ENCODE results near the gene TMBIM1. TPM values are rescaled to one million over a fixed set of nuclear protein-coding genes. Genes with fewer than 3 reads are reported as not detected.

Gene TMBIM1
- total and polyA plus RNA-seq, 2 experiments from 2014 or later: 18.8 to 25.9 TPM

- Histone ChIP-seq H3K4me3 (no peak overlapping the region), H3K9me3 (ENCODE audit: low read depth) (no peaks in the 10 kb centered on the region), H3K27ac (peak overlapping the region; percentile 74), H3K27me3 (no peaks in the 10 kb centered on the region), H3K4me1 (ENCODE audit: low read depth) (peaks cover 38% of the 10 kb centered on the region), H3K36me3 (no peaks in the 10 kb centered on the region)
- DNase-seq (ENCODE audit: low read depth in 1 of 2, low spot score in 1 of 2): peak in 1 of 2 donors; percentile 24
- TF ChIP-seq, protein P1, sequence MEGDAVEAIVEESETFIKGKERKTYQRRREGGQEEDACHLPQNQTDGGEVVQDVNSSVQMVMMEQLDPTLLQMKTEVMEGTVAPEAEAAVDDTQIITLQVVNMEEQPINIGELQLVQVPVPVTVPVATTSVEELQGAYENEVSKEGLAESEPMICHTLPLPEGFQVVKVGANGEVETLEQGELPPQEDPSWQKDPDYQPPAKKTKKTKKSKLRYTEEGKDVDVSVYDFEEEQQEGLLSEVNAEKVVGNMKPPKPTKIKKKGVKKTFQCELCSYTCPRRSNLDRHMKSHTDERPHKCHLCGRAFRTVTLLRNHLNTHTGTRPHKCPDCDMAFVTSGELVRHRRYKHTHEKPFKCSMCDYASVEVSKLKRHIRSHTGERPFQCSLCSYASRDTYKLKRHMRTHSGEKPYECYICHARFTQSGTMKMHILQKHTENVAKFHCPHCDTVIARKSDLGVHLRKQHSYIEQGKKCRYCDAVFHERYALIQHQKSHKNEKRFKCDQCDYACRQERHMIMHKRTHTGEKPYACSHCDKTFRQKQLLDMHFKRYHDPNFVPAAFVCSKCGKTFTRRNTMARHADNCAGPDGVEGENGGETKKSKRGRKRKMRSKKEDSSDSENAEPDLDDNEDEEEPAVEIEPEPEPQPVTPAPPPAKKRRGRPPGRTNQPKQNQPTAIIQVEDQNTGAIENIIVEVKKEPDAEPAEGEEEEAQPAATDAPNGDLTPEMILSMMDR (IDR thresholded peaks at IDR 0.05; ENCODE audit: low read depth, low read length): no peak
Measured at GRCh38 chr2:218332288-218332687, 40.0 kb upstream of the TMBIM1 start.

GRCh38 chr2:218331745-218332144 lies 39.4 kb upstream of the TMBIM1 start:
- H3K4me1 ChIP-seq (ENCODE audit: low read depth): peaks cover 44% of the 10 kb centered on the region
- H3K36me3 ChIP-seq: no peaks in the 10 kb centered on the region
- peak overlapping the region; percentile 62 for H3K27ac ChIP-seq
- DNase-seq (ENCODE audit: low read depth in 1 of 2, low spot score in 1 of 2): no peak
- no peaks in the 10 kb centered on the region for H3K9me3 ChIP-seq (ENCODE audit: low read depth)
- H3K4me3 ChIP-seq: no peak overlapping the region
- TF ChIP-seq, protein P1 (IDR thresholded peaks at IDR 0.05; ENCODE audit: low read depth, low read length): no peak
- no peaks in the 10 kb centered on the region for H3K27me3 ChIP-seq

GRCh38 chr2:218329826-218330593 lies 37.7 kb upstream of the TMBIM1 start:
- TF ChIP-seq, protein P1 (IDR thresholded peaks at IDR 0.05; ENCODE audit: low read depth, low read length): no peak
- Histone ChIP-seq H3K27ac (peak overlapping the region; percentile 62), H3K9me3 (ENCODE audit: low read depth) (no peaks in the 10 kb centered on the region), H3K4me3 (no peak overlapping the region), H3K4me1 (ENCODE audit: low read depth) (peaks cover 61% of the 10 kb centered on the region), H3K27me3 (no peaks in the 10 kb centered on the region), H3K36me3 (no peaks in the 10 kb centered on the region)
- no peak for DNase-seq (ENCODE audit: low read depth in 1 of 2, low spot score in 1 of 2)

- no peak for DNase-seq (ENCODE audit: low read depth in 1 of 2, low spot score in 1 of 2)
- no peaks in the 10 kb centered on the region for H3K36me3 ChIP-seq
- peaks cover 65% of the 10 kb centered on the region for H3K4me1 ChIP-seq (ENCODE audit: low read depth)
- H3K27ac ChIP-seq: peak overlapping the region; percentile 62
- no peaks in the 10 kb centered on the region for H3K9me3 ChIP-seq (ENCODE audit: low read depth)
- TF ChIP-seq, protein P1 (IDR thresholded peaks at IDR 0.05; ENCODE audit: low read depth, low read length): no peak
- H3K27me3 ChIP-seq: no peaks in the 10 kb centered on the region
- no peak overlapping the region for H3K4me3 ChIP-seq
Measured at GRCh38 chr2:218329027-218329825, 36.9 kb upstream of the TMBIM1 start.

GRCh38 chr2:218328294-218328693 lies 36.0 kb upstream of the TMBIM1 start:
- no peak overlapping the region for H3K4me3 ChIP-seq
- peak overlapping the region; percentile 90 for H3K27ac ChIP-seq
- DNase-seq (ENCODE audit: low read depth in 1 of 2, low spot score in 1 of 2): no peak
- no peaks in the 10 kb centered on the region for H3K9me3 ChIP-seq (ENCODE audit: low read depth)
- H3K36me3 ChIP-seq: no peaks in the 10 kb centered on the region
- TF ChIP-seq, protein P1 (IDR thresholded peaks at IDR 0.05; ENCODE audit: low read depth, low read length): no peak
- H3K4me1 ChIP-seq (ENCODE audit: low read depth): peaks cover 67% of the 10 kb centered on the region
- H3K27me3 ChIP-seq: no peaks in the 10 kb centered on the region
